Erythroblast (primary cell): ENCODE data around the gene PARP2.
"Not testable (repeated sequence)": the region's sequence is repeated elsewhere in the genome, so short reads cannot be mapped to it uniquely, and the experiment has no call there.

ENCODE experiments used
- GATA1 ChIP-seq: IDR thresholded peaks from 2 replicates; pipeline ENCODE4 v1.6.1; 2011; ENCODE audit warnings: low read depth, mild to moderate bottlenecking, control low read depth, low read length, moderate library complexity
- POLR2A ChIP-seq: IDR thresholded peaks from 2 replicates; pipeline ENCODE4 v1.6.1; 2011; ENCODE audit warnings: mild to moderate bottlenecking, low read length

- not testable (repeated sequence) for TF ChIP-seq POLR2A, GATA1
These were observed 15.0 kb downstream of the PARP2 start for GRCh38 chr14:20358474-20358873.
